Activated CD4-positive, alpha-beta T cell treated with anti-CD3 and anti-CD28 coated beads for 48 hours (primary cell): ENCODE data around the gene SLBP.
A peak's percentile ranks its signal among the peaks of the same experiment; 100 is the strongest.
"Not testable (repeated sequence)": the region's sequence is repeated elsewhere in the genome, so short reads cannot be mapped to it uniquely, and the experiment has no call there.

Source experiments
- DNase-seq: peaks from one replicate; pipeline ENCODE4 v3.0.0-alpha.2; 2020

The SLBP gene

GRCh38 chr4:1705732-1706131 lies 6.4 kb downstream of the SLBP start:
- no peak for DNase-seq

DNA sequence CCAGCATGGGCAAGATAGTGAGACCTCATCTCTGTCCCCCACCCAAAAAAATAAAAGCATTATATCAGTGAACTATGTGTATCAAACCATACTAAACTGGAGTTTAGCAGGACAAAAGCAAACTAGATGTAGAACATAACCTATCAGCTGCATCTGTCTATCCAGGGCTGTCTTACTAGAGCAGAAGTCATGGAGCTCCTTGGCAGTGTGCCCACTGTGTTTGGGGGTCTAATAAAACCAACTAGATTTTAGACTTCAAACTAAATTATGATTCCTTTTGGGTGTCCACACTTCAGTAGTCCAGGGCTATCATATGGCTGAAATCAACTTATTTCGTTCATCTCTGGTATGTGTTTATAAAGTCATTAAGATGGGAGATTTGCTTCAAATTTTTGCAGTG lies 8.3 kb downstream of the SLBP start:
- no peak for DNase-seq

DNA sequence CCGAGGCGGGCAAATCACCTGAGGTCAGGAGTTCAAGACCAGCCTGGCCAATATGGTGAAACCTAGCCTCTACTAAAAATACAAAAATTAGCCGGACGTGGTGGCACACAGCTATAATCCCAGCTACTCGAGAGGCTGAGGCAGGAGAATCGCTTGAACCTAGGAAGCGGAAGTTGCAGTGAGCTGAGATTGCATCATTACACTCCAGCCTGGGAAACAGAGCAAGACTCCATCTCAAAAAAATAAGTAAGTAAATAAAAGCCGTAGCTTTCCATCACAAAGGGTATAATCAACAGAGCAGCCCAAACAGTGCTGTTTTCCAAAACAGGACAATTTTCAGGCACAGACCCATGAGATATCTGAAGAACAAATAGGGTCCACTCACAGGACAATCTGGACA lies 10.4 kb downstream of the SLBP start:
- DNase-seq = not testable (repeated sequence)

DNA sequence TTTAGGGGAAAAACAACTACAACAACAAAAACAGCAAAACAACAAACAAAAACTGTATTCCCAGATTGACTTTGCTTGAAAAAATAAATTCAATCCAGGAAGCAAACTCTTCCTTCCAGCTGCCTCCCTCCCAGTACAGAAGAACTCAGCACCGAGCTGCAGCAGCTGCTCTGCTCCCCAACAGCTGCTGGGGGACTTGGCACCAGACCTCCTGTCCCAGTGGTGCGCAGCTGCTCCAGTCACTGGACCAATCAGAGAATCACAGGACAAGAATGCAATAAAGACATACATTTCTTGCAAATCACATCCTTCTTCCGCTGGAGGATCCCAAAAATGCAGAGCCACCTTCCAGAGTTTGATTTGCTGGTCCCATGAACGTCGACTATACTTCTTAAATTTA lies 16.2 kb downstream of the SLBP start:
- DNase-seq = no peak

- peak; percentile 83 for DNase-seq
Observed at GRCh38 chr4:1693131-1693896, 18.8 kb downstream of the SLBP start.

DNA sequence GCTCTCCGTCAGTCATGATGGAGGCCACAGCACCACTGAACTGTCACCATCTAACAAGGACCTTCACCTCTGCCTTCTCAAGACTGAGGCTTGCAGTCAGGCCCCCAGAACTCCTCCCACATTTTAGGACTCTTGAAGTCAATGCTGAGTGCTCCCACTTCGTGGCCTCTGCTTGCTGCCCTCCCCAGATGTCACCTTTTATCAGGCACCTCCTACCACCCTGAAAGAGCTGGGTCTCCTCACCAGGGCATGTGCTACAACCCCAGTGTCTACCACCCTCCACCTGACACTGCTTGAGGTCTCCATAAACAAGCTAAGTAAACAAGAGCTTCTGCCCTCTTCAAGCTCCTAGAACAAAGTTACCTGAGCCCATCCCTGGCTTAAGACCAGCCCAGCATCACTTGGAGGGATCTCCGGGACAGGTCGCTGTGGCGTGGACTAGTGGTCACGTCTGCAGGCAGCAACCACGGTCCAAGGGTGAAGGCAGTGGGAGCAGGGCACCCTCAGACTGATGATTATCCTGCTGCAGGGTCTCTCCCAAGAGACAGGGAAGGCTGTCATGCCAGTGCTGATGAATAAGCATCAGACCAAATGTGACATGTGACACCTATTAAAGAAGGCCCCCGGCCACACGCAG lies 20.3 kb downstream of the SLBP start:
- no peak for DNase-seq

DNA sequence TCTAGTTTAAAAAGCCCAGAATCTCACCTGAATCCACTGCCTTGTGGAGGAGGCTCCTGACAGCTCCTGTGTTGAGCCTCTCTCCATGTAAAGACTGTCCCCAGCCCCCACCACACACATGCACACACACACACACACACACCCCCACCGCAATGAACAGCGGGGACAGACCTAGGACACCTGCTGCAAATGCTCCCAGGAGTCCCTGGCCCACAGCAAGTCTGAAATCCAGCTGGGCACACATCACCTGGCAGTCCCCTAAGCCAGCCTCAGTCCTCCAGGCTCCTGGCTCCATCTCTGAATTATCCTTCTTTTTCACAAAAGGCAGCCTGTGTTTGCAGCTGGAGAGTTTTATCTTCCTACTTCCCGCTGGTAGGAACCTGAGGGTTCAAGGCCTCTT lies 21.4 kb downstream of the SLBP start:
- no peak for DNase-seq

- DNase-seq = no peak
Observed at GRCh38 chr4:1686440-1687036, 25.6 kb downstream of the SLBP start.

DNA sequence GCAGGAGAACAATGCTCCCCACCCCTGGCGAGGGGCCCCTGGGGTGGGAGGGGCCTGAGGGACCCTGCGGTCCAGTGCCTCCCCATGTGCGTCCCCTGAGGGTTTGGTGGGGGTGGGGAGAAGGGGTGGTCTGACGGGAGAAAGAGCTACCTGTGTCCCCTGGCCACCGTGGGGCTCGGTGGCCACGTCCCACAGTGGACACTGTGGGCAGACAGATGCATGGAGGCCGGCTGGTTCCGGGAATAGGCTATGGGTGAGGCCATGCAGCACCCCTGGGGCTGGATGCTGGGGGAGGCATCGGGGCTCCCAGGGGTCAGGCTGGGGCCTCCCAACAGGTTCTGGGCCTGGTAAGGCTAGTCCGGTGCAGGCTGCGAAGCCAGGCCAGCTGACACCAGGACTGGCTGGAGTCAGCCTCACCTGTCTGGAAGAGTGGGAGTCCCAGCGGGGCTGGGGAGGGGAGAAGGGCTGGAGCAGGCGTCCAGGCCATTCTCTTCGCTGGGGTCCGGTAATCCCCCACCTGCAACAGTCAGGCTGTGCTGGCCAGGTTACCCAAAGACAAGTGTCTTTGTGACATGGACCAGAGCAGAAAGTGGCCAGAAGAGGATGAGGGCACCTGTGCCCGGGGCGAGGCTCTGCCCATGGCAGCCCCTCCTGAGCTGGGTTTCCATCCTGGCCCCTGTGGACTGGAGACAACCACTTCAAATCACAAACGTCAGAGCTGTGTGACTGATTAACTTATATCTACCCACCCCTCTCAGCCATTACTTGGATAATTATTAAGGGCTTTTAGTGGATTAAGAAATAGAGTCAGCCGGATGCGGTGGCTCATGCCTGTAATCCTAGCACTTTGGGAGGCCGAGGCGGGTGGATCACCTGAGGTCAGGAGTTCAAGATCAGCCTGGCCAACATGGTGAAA lies 26.6 kb downstream of the SLBP start:
- DNase-seq = no peak

GRCh38 chr4:1684506-1685234 lies 27.4 kb downstream of the SLBP start:
- DNase-seq = peak; percentile 96

DNA sequence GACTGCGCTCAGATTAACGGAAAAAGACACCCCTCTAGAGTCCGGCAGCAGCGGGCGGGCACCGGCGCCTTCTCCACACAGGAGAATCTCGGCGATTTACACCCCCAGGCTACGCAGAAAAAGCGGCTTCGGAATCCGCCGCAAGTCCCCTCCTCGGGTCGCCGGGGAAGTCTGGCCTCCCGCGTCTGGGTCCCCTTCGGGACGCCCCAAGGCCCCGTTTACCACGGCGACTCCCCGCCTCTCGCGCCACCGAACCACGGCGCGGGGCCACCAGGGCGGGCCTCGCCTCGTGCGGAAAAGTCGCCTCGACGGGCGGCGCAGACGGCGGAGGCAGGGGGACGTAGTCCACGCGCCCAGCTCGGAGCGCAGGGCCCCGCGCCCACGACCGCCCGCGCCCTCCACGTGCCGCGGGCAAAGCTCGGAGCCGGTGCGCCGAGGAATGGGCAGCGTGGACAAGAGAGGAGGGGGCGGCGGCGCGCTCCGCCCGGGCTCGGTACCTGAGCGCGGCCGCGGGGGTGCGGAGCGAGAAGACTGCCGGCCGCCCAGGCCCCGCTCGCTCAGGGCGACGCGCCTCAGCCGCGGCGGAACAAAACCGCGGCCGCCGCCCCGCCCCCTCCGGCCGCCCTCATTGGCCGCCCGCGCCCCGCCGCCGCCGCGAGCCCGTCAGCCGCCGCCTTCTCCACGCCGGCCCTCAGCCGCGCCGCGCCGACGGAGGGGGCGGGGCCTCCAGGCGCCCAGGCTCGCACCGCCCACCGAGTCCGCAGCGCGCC lies 28.2 kb downstream of the SLBP start, which contains the start of gene FAM53A:
Gene FAM53A (minus strand): TSS at position 578 of the 770 bp plus-strand sequence. CDS start 15,572 bp downstream, outside the sequence.
- peak; percentile 35 for DNase-seq

GRCh38 chr4:1683261-1683735 lies 28.8 kb downstream of the SLBP start:
- no peak for DNase-seq

- no peak for DNase-seq
Observed at GRCh38 chr4:1682860-1683259, 29.3 kb downstream of the SLBP start.

GRCh38 chr4:1678244-1678643 lies 33.9 kb downstream of the SLBP start:
- no peak for DNase-seq

- no peak for DNase-seq
Observed at GRCh38 chr4:1676605-1677525, 35.3 kb downstream of the SLBP start.

GRCh38 chr4:1675802-1676137 lies 36.3 kb downstream of the SLBP start:
- no peak for DNase-seq

DNA sequence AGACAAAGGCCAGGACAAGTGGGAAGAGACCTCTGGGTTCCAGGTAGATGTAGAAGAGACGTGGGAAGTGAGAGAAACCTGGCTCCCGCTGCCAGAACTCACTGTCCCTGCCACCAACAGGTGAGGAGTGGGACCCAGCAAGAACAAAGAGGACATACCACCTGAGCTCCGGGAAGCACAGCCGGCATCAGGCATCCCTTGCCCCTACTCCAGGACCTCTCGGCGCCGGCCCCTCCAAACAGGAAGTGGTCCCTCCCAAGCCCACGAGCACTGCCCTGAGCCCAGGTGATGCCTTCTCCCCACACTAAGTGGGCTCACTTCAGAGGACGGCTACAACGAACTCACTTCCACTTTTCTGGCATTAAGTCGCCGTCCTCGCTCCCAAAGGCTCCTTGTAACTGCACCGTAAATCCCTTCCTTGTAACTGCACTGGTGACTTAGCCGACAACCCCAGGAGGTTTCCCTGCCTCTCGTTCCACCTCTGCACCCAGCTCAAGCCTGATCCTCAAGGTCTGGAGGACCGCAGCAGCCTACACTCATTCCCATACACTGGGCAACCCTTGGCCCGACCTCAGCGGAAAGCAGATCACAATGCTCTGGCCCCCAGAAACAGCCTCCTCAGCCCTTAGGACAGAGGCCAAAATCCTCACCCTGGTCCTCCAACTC lies 36.9 kb downstream of the SLBP start:
- no peak for DNase-seq

- no peak for DNase-seq
Observed at GRCh38 chr4:1674682-1675081, 37.4 kb downstream of the SLBP start.

DNA sequence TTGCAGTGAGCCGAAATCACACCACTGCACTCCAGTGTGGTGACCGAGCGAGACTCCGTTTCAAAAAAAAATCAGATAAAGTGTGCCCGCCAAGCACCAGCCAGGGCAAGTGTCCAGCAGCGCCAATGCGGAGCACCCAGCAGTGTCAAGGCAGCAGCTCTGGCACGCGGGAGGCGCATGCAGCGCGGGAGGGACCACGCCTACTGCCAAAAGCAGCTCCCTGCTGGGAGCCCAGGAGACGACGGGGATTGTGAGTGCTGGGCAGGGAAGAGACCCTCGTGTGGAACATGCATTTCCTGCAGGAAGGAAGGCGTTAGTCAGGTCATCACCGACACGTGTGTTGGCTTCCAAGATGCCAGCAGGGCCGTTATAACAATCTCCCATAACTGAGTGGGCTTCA lies 38.4 kb downstream of the SLBP start:
- DNase-seq = no peak

DNA sequence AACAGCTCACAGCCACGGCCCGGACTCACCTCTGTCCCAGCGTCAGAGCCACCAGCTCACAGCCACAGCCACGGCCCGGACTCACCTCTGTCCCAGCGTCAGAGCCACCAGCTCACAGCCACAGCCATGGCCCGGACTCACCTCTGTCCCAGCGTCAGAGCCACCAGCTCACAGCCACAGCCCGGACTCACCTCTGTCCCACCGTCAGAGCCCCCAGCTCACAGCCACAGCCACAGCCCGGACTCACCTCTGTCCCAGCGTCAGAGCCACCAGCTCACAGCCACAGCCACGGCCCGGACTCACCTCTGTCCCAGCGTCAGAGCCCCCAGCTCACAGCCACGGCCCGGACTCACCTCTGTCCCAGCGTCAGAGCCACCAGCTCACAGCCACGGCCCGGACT lies 41.1 kb downstream of the SLBP start:
- DNase-seq = not testable (repeated sequence)
